SK-N-MC (cell line): ENCODE results near the gene CRY1.

Source experiments
- EZH2 ChIP-seq: fragments of 200-600 bp; sonication (generic); IDR thresholded peaks from one replicate; pipeline ENCODE4 v1.6.1; 2017; ENCODE audit warnings: antibody characterized with exemption
- POLR2AphosphoS5 ChIP-seq: IDR thresholded peaks from 2 replicates; pipeline ENCODE4 v1.6.1; 2012; ENCODE audit warnings: mild to moderate bottlenecking, low read depth, low read length, borderline replicate concordance

DNA sequence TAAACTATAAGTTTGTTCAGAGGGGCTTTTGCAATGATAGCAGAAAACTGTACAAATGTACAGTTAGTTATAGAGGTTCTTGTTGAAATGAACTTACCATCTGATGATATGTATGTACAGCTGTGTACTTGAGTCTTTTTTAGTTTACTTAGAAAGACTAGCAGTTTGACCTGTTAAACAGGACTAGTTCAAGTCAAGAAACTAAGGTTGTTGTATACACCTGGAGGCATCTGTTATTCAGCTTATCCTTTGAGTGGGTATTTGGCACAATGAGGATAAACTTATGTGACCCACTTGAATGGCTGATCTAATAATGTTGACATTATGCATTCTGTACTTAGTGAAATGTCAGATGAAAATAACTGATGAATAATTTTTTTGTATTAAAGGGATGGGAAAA lies 119.8 kb downstream of the CRY1 start:
- TF ChIP-seq POLR2AphosphoS5 (no peak), EZH2 (no peak)
